Small intestine (tissue), 7 donors: ENCODE data around the gene CALML5. TPM values are rescaled to one million over a fixed set of nuclear protein-coding genes. Genes with fewer than 3 reads are reported as not detected.

ENCODE experiments used
- DNase-seq, 2 donors: peaks; one replicate each; pipeline versions ENCODE4 v3.0.0 to v3.0.0-alpha.2; 2013
- FAIRE-seq: peaks from 2 replicates; lab custom pipeline; 2012; peaks lifted over from hg19 to GRCh38; lab: Jason Lieb, UNC
- H3K27ac ChIP-seq, 3 donors: one replicate each; pipeline ENCODE4 v1.5.1; 2013; ENCODE audit warnings: low read length in 2 of 3, mild to moderate bottlenecking in 2 of 3, control low read depth in 1 of 3, inconsistent platforms in 1 of 3, low read depth in 1 of 3, moderate library complexity in 1 of 3
- H3K27me3 ChIP-seq, 3 donors: one replicate each; pipeline ENCODE4 v1.6.1; 2013; ENCODE audit warnings: low read length in 3 of 3, inconsistent platforms in 1 of 3; ENCODE audit not compliant: control insufficient read depth in 3 of 3, insufficient read depth in 3 of 3
- H3K36me3 ChIP-seq, 3 donors: one replicate each; pipeline ENCODE4 v1.6.1; 2013; ENCODE audit warnings: low read length in 3 of 3, inconsistent platforms in 1 of 3, low read depth in 1 of 3, mild to moderate bottlenecking in 1 of 3, moderate library complexity in 1 of 3; ENCODE audit not compliant: control insufficient read depth in 3 of 3, insufficient read depth in 2 of 3
- H3K4me1 ChIP-seq, 3 donors: one replicate each; pipeline ENCODE4 v1.6.1; 2013; ENCODE audit warnings: low read length in 2 of 3, inconsistent platforms in 1 of 3, low read depth in 1 of 3, mild to moderate bottlenecking in 1 of 3, moderate library complexity in 1 of 3; ENCODE audit not compliant: control insufficient read depth in 3 of 3, insufficient read depth in 2 of 3
- H3K4me3 ChIP-seq, 3 donors: one replicate each; pipeline ENCODE4 v1.5.1; 2013; ENCODE audit warnings: low read length in 3 of 3, control low read depth in 1 of 3, inconsistent platforms in 1 of 3, low read depth in 1 of 3, mild to moderate bottlenecking in 1 of 3, moderate library complexity in 1 of 3
- H3K9me3 ChIP-seq, 2 donors: one replicate each; pipeline ENCODE4 v1.6.1; 2013; ENCODE audit warnings: low read depth in 1 of 2, low read length in 1 of 2; ENCODE audit not compliant: control insufficient read depth in 2 of 2, insufficient read depth in 1 of 2
- WGBS, 3 donors: extraction: QIAGEN DNeasy Blood & Tissue Kit; methylation state at CpG; one replicate each; pipeline ENCODE4 v1.1.7; 2013; 5-methylcytosine and 5-hydroxymethylcytosine counted together
- polyA plus RNA-seq, 4 donors: library from polyadenylated mRNA; stranded (reverse) in 3 of 4; unstranded in 1 of 4; fragments of 200-250 nt in 3 of 4; fragments of 120-200 nt in 1 of 4; gene quantifications; one replicate each; pipeline versions ENCODE4 v1.2.1 to v1.2.3, GENCODE V29; 2013
- donor health status: healthy with polysubstance abuse.
- donor health status: control.
- donor health status: control.
- donor health status: Bipolar disorder and iron deficiency.
- donor health status: healthy.

CALML5 gene
- polyA plus RNA-seq, 4 donors = not detected

GRCh38 chr10:5458425-5458824 lies 40.9 kb downstream of the CALML5 start:
- DNase-seq (no peak), FAIRE-seq (no peak)
- no peak overlapping the region for H3K27ac ChIP-seq
- peaks cover 0 to 5% (median 0%) of the 10 kb centered on the region in 3 donors for H3K4me1 ChIP-seq
- no peaks in the 10 kb centered on the region for H3K9me3 ChIP-seq
- 88 to 95% (median 91%) methylated on average over 1 of the region's 1 CpG for WGBS, 3 donors
- no peak overlapping the region for H3K4me3 ChIP-seq
- H3K36me3 ChIP-seq = peaks cover 10 to 31% (median 12%) of the 10 kb centered on the region in 3 donors
- no peaks in the 10 kb centered on the region for H3K27me3 ChIP-seq

GRCh38 chr10:5457741-5458140 lies 41.6 kb downstream of the CALML5 start:
- no peaks in the 10 kb centered on the region for H3K27me3 ChIP-seq
- H3K4me3 ChIP-seq = no peak overlapping the region
- FAIRE-seq (no peak), DNase-seq (no peak)
- H3K4me1 ChIP-seq = peaks cover 0 to 4% (median 0%) of the 10 kb centered on the region in 3 donors
- no peaks in the 10 kb centered on the region for H3K9me3 ChIP-seq
- 81 to 88% (median 83%) methylated on average over 3 of the region's 3 CpGs for WGBS, 3 donors
- no peak overlapping the region for H3K27ac ChIP-seq
- H3K36me3 ChIP-seq = peaks cover 12 to 31% (median 12%) of the 10 kb centered on the region in 3 donors

- Histone ChIP-seq H3K36me3 (peaks cover 14 to 34% (median 14%) of the 10 kb centered on the region in 3 donors), H3K27me3 (no peaks in the 10 kb centered on the region), H3K4me1 (peaks cover 0 to 2% (median 0%) of the 10 kb centered on the region in 3 donors), H3K4me3 (no peak overlapping the region), H3K9me3 (no peaks in the 10 kb centered on the region), H3K27ac (no peak overlapping the region)
- FAIRE-seq = no peak
- no peak for DNase-seq
- WGBS, 3 donors = 91 to 96% (median 94%) methylated on average over 12 of the region's 12 CpGs
Measured at GRCh38 chr10:5456563-5456962, 42.8 kb downstream of the CALML5 start.

GRCh38 chr10:5453749-5454489 lies 45.5 kb downstream of the CALML5 start:
- Histone ChIP-seq H3K9me3 (no peaks in the 10 kb centered on the region), H3K27me3 (no peaks in the 10 kb centered on the region), H3K27ac (no peak overlapping the region), H3K4me1 (peaks cover 0 to 7% (median 0%) of the 10 kb centered on the region in 3 donors), H3K4me3 (no peak overlapping the region), H3K36me3 (peaks cover 10 to 23% (median 12%) of the 10 kb centered on the region in 3 donors)
- 53 to 83% (median 64%) methylated on average over 13 of the region's 13 CpGs for WGBS, 3 donors
- FAIRE-seq (no peak), DNase-seq (no peak)

GRCh38 chr10:5450605-5451384 lies 48.6 kb downstream of the CALML5 start:
- FAIRE-seq (no peak), DNase-seq (no peak)
- no peaks in the 10 kb centered on the region for H3K27me3 ChIP-seq
- H3K4me1 ChIP-seq = peaks cover 0 to 7% (median 0%) of the 10 kb centered on the region in 3 donors
- peaks cover 6 to 12% (median 8%) of the 10 kb centered on the region in 3 donors for H3K36me3 ChIP-seq
- WGBS, 3 donors = 51 to 62% (median 61%) methylated on average over 4 of the region's 4 CpGs
- no peak overlapping the region for H3K27ac ChIP-seq
- H3K9me3 ChIP-seq = no peaks in the 10 kb centered on the region
- no peak overlapping the region for H3K4me3 ChIP-seq

- Histone ChIP-seq H3K27me3 (no peaks in the 10 kb centered on the region), H3K4me3 (peak overlapping the region in 2 of 3 donors; percentile 34 to 54), H3K27ac (peak overlapping the region in 1 of 3 donors; percentile 91), H3K4me1 (peaks cover 0 to 16% (median 0%) of the 10 kb centered on the region in 3 donors), H3K9me3 (no peaks in the 10 kb centered on the region), H3K36me3 (peaks cover 4 to 10% (median 8%) of the 10 kb centered on the region in 3 donors)
- FAIRE-seq (no peak), DNase-seq (peak; percentile 43 to 66)
- WGBS, 3 donors = 10 to 43% (median 42%) methylated on average over 8 of the region's 8 CpGs
Measured at GRCh38 chr10:5449823-5450222, 49.5 kb downstream of the CALML5 start.

GRCh38 chr10:5449227-5449626 lies 50.1 kb downstream of the CALML5 start:
- FAIRE-seq (no peak), DNase-seq (peak in 1 of 2 donors; percentile 32)

More at GRCh38 chr10:5449227-5449626, 50.1 kb downstream of the CALML5 start:
- H3K9me3 ChIP-seq = no peaks in the 10 kb centered on the region
- H3K4me1 ChIP-seq = peaks cover 0 to 22% (median 0%) of the 10 kb centered on the region in 3 donors
- WGBS, 3 donors = 8 to 43% (median 43%) methylated on average over 2 of the region's 2 CpGs
- peak overlapping the region; percentile 5 to 73 (median 43) for H3K4me3 ChIP-seq
- peaks cover 4 to 9% (median 5%) of the 10 kb centered on the region in 3 donors for H3K36me3 ChIP-seq
- H3K27me3 ChIP-seq = no peaks in the 10 kb centered on the region
- H3K27ac ChIP-seq = peak overlapping the region; percentile 61 to 91 (median 68)
